Esophagus muscularis mucosa (tissue), 3 donors: ENCODE data around the gene PDXK.

Experiments used
- CTCF ChIP-seq, 3 experiments: fragments of 200-600 bp in 2 of 3; fragments of 450-650 bp in 1 of 3; sonication (generic) in 2 of 3; IDR thresholded peaks; one replicate each; pipeline ENCODE4 v1.5.1; 2017 to 2019; ENCODE audit warnings: antibody characterized with exemption in 3 of 3, mild to moderate bottlenecking in 2 of 3, moderate library complexity in 1 of 3
- POLR2A ChIP-seq: fragments of 450-650 bp; IDR thresholded peaks from one replicate; pipeline ENCODE4 v1.6.1; 2017; ENCODE audit warnings: antibody characterized with exemption, moderate library complexity, mild to moderate bottlenecking, low read depth

- TF ChIP-seq POLR2A (peak; percentile 44), CTCF (IDR thresholded peaks at IDR 0.05) (no peak)
These were observed 57.0 kb downstream of the PDXK start, which contains the start of gene CSTB for GRCh38 chr21:43775795-43776430.
